HepG2 (cell line): Measurements from ENCODE around the gene CCDC142. TPM values are rescaled to one million over a fixed set of nuclear protein-coding genes. Genes with fewer than 3 reads are reported as not detected.

ENCODE experiments used
- ADNP ChIP-seq: sonication (generic); formaldehyde crosslinking; IDR thresholded peaks from 2 replicates; pipeline ENCODE4 v1.4.0; 2020; ENCODE audit warnings: missing genetic modification reagents
- CHD4 ChIP-seq: fragments of 200-600 bp; sonication (generic); IDR thresholded peaks from 2 replicates; pipeline ENCODE4 v1.7.0; 2017; ENCODE audit warnings: mild to moderate bottlenecking, low read length, borderline replicate concordance
- DPF2 ChIP-seq: sonication (generic); formaldehyde crosslinking; IDR thresholded peaks from 2 replicates; pipeline ENCODE4 v1.4.0; 2020; ENCODE audit warnings: mild to moderate bottlenecking, low read depth, missing genetic modification reagents, borderline replicate concordance
- EHMT2 ChIP-seq: fragments of 200-600 bp; sonication (generic); IDR thresholded peaks from 2 replicates; pipeline ENCODE4 v1.7.0; 2017; ENCODE audit warnings: antibody characterized with exemption, low read depth, low read length, borderline replicate concordance
- GFI1 ChIP-seq: sonication (generic); formaldehyde crosslinking; IDR thresholded peaks from 2 replicates; pipeline ENCODE4 v1.5.0; 2020; ENCODE audit warnings: missing genetic modification reagents, mild to moderate bottlenecking, borderline replicate concordance
- KDM1A ChIP-seq: IDR thresholded peaks from 2 replicates; pipeline ENCODE4 v1.6.1; 2016; ENCODE audit warnings: missing compliant biosample characterization
- KDM3A ChIP-seq: IDR thresholded peaks from 2 replicates; pipeline ENCODE4 v1.6.1; 2018; ENCODE audit warnings: low read depth, missing compliant biosample characterization
- PAXIP1 ChIP-seq: sonication (generic); formaldehyde crosslinking; conservative IDR thresholded peaks from 2 replicates; pipeline ENCODE4 v1.4.0; 2020; ENCODE audit warnings: mild to moderate bottlenecking, missing genetic modification reagents, moderate library complexity
- RFX3 ChIP-seq: IDR thresholded peaks from 2 replicates; pipeline ENCODE4 v1.6.1; 2016; ENCODE audit warnings: missing biosample characterization, missing genetic modification reagents
- RFXAP ChIP-seq: sonication (generic); formaldehyde crosslinking; IDR thresholded peaks from 2 replicates; pipeline ENCODE4 v1.4.0; 2020; ENCODE audit warnings: missing genetic modification reagents, borderline replicate concordance
- SMAD3 ChIP-seq: sonication (generic); formaldehyde crosslinking; IDR thresholded peaks from 2 replicates; pipeline ENCODE4 v1.4.0; 2020; ENCODE audit warnings: missing genetic modification reagents
- SNAPC2 ChIP-seq: sonication (generic); formaldehyde crosslinking; IDR thresholded peaks from 2 replicates; pipeline ENCODE4 v1.8.1; 2022; ENCODE audit warnings: mild to moderate bottlenecking, missing genetic modification reagents
- TBX2 ChIP-seq: sonication (generic); formaldehyde crosslinking; IDR thresholded peaks from 2 replicates; pipeline ENCODE4 v1.5.0; 2020; ENCODE audit warnings: missing genetic modification reagents, mild to moderate bottlenecking, borderline replicate concordance
- XRCC5 ChIP-seq: fragments of 200-400 bp; formaldehyde crosslinking; optimal IDR thresholded peaks from 2 replicates; pipeline ENCODE3; 2017; ENCODE audit warnings: mild to moderate bottlenecking, low read length
- ZFP1 ChIP-seq: IDR thresholded peaks from 2 replicates; pipeline ENCODE4 v1.6.1; 2016
- ZKSCAN1 ChIP-seq: fragments of 150-350 bp; IDR thresholded peaks from 2 replicates; pipeline ENCODE4 v1.6.1; 2014; ENCODE audit warnings: low read length
- ZNF138 ChIP-seq: sonication (generic); formaldehyde crosslinking; IDR thresholded peaks from 2 replicates; pipeline ENCODE4 v1.5.0; 2020; ENCODE audit warnings: mild to moderate bottlenecking, low read depth, missing genetic modification reagents
- ZNF205 ChIP-seq: IDR thresholded peaks from 2 replicates; pipeline ENCODE4 v1.6.1; 2018; ENCODE audit warnings: missing biosample characterization, missing genetic modification reagents
- ZNF24 ChIP-seq: fragments of 450-650 bp; IDR thresholded peaks from 2 replicates; pipeline ENCODE4 v1.6.1; 2017; ENCODE audit warnings: antibody characterized with exemption, mild to moderate bottlenecking
- ZNF292 ChIP-seq: sonication (generic); formaldehyde crosslinking; IDR thresholded peaks from 2 replicates; pipeline ENCODE4 v1.8.1; 2022; ENCODE audit warnings: mild to moderate bottlenecking, low read depth, missing genetic modification reagents, borderline replicate concordance
- ZNF556 ChIP-seq: sonication (generic); formaldehyde crosslinking; IDR thresholded peaks from 2 replicates; pipeline ENCODE4 v1.4.0; 2020; ENCODE audit warnings: mild to moderate bottlenecking, missing genetic modification reagents, borderline replicate concordance
- ZNF629 ChIP-seq: sonication (generic); formaldehyde crosslinking; conservative IDR thresholded peaks from 2 replicates; pipeline ENCODE4 v1.5.0; 2020; ENCODE audit warnings: missing genetic modification reagents
- ZNF878 ChIP-seq: sonication (generic); formaldehyde crosslinking; IDR thresholded peaks from 2 replicates; pipeline ENCODE4 v1.8.1; 2023; ENCODE audit warnings: mild to moderate bottlenecking, missing genetic modification reagents, moderate library complexity
- polyA plus RNA-seq, 8 experiments: library from polyadenylated mRNA; depleted of rRNA in 3 of 8; stranded (reverse) in 7 of 8; unstranded in 1 of 8; fragments of >200 nt; fragmentation: Illumina TruSeq in 4 of 8; extraction: Trizol in 4 of 8; gene quantifications; 2 replicates each; pipeline versions ENCODE4 v1.2.1 to v1.2.3, GENCODE V29; 2011 to 2016; ENCODE audit warnings: low read depth in 4 of 8, missing spikeins in 1 of 8, mixed read lengths in 1 of 8; ENCODE audit not compliant: insufficient read depth in 1 of 8
- total RNA-seq, 5 experiments: library from RNA; depleted of rRNA; stranded (reverse); fragments of >200 nt; fragmentation: Illumina TruSeq; extraction: Trizol; gene quantifications; 2 replicates each; pipeline ENCODE4 v1.2.3, GENCODE V29; 2016; ENCODE audit warnings: low read depth in 1 of 5

CCDC142 gene
- total and polyA plus RNA-seq, 2 of the 13 experiments (the other 11 are each of a cell fraction or from before 2014, with no cell fraction given) = 14.7 to 30.4 TPM

GRCh38 chr2:74442483-74443297 is 40.1 kb downstream of the CCDC142 start (continued):
- TF ChIP-seq ZNF292 (CRISPR knock-in tag) = peak; percentile 22; the same call in 1 of the 2 replicates
- 0 out of 2 replicates have a peak, but pooled peaks have one; percentile 10 for TF ChIP-seq ZNF205 (CRISPR knock-in tag)
- TF ChIP-seq GFI1 (CRISPR knock-in tag) = peak; percentile 24; the same call in 1 of the 2 replicates
- peak; percentile 54; the same call in 1 of the 2 replicates for TF ChIP-seq PAXIP1
- peak; percentile 48; the same call in 1 of the 2 replicates for TF ChIP-seq ZKSCAN1
- TF ChIP-seq ZNF878 (CRISPR knock-in tag) = peak; percentile 63; the same call in 1 of the 2 replicates
- TF ChIP-seq DPF2 (CRISPR knock-in tag) = peak; percentile 5; the same call in 1 of the 2 replicates
- 0 out of 2 replicates have a peak, but pooled peaks have one; percentile 17 for TF ChIP-seq ZNF629 (CRISPR knock-in tag)
- peak; percentile 77 for TF ChIP-seq KDM1A (CRISPR knock-in tag)
- 0 out of 2 replicates have a peak, but pooled peaks have one; percentile 72 for TF ChIP-seq ZNF138 (CRISPR knock-in tag)
- TF ChIP-seq RFX3 (CRISPR knock-in tag) = peak; percentile 6; the same call in 1 of the 2 replicates
- peak; percentile 10 for TF ChIP-seq SMAD3 (CRISPR knock-in tag)
- TF ChIP-seq XRCC5 = peak; percentile 14
- peak; percentile 99 for TF ChIP-seq ADNP (CRISPR knock-in tag)
- 0 out of 2 replicates have a peak, but pooled peaks have one; percentile 11 for TF ChIP-seq RFXAP (CRISPR knock-in tag)
- TF ChIP-seq ZFP1 (CRISPR knock-in tag) = 0 out of 2 replicates have a peak, but pooled peaks have one; percentile 6
- peak; percentile 62 for TF ChIP-seq TBX2
- TF ChIP-seq SNAPC2 (CRISPR knock-in tag) = peak; percentile 2; the same call in 1 of the 2 replicates
- peak; percentile 98 for TF ChIP-seq CHD4
- peak; percentile 47; the same call in 1 of the 2 replicates for TF ChIP-seq ZNF24
- peak; percentile 91; the same call in 1 of the 2 replicates for TF ChIP-seq EHMT2
- TF ChIP-seq KDM3A (CRISPR knock-in tag) = 0 out of 2 replicates have a peak, but pooled peaks have one; percentile 0
- peak; percentile 82; the same call in 1 of the 2 replicates for TF ChIP-seq ZNF556 (CRISPR knock-in tag)
